ENCODE data around the gene GORAB. TPM values are rescaled to one million over a fixed set of nuclear protein-coding genes. Genes with fewer than 3 reads are reported as not detected.

The GORAB gene
- total and polyA plus RNA-seq, 9 of the 15 experiments (the other 6 are each of a cell fraction or from before 2014, with no cell fraction given), result 4.4 to 12.9 (median 8.9) TPM

- TF ChIP-seq PRMT5 (CRISPR knock-in tag; IDR thresholded peaks at IDR 0.05), result no peak
- TF ChIP-seq LEF1 (IDR thresholded peaks at IDR 0.05), result no peak
- TF ChIP-seq, protein P1, sequence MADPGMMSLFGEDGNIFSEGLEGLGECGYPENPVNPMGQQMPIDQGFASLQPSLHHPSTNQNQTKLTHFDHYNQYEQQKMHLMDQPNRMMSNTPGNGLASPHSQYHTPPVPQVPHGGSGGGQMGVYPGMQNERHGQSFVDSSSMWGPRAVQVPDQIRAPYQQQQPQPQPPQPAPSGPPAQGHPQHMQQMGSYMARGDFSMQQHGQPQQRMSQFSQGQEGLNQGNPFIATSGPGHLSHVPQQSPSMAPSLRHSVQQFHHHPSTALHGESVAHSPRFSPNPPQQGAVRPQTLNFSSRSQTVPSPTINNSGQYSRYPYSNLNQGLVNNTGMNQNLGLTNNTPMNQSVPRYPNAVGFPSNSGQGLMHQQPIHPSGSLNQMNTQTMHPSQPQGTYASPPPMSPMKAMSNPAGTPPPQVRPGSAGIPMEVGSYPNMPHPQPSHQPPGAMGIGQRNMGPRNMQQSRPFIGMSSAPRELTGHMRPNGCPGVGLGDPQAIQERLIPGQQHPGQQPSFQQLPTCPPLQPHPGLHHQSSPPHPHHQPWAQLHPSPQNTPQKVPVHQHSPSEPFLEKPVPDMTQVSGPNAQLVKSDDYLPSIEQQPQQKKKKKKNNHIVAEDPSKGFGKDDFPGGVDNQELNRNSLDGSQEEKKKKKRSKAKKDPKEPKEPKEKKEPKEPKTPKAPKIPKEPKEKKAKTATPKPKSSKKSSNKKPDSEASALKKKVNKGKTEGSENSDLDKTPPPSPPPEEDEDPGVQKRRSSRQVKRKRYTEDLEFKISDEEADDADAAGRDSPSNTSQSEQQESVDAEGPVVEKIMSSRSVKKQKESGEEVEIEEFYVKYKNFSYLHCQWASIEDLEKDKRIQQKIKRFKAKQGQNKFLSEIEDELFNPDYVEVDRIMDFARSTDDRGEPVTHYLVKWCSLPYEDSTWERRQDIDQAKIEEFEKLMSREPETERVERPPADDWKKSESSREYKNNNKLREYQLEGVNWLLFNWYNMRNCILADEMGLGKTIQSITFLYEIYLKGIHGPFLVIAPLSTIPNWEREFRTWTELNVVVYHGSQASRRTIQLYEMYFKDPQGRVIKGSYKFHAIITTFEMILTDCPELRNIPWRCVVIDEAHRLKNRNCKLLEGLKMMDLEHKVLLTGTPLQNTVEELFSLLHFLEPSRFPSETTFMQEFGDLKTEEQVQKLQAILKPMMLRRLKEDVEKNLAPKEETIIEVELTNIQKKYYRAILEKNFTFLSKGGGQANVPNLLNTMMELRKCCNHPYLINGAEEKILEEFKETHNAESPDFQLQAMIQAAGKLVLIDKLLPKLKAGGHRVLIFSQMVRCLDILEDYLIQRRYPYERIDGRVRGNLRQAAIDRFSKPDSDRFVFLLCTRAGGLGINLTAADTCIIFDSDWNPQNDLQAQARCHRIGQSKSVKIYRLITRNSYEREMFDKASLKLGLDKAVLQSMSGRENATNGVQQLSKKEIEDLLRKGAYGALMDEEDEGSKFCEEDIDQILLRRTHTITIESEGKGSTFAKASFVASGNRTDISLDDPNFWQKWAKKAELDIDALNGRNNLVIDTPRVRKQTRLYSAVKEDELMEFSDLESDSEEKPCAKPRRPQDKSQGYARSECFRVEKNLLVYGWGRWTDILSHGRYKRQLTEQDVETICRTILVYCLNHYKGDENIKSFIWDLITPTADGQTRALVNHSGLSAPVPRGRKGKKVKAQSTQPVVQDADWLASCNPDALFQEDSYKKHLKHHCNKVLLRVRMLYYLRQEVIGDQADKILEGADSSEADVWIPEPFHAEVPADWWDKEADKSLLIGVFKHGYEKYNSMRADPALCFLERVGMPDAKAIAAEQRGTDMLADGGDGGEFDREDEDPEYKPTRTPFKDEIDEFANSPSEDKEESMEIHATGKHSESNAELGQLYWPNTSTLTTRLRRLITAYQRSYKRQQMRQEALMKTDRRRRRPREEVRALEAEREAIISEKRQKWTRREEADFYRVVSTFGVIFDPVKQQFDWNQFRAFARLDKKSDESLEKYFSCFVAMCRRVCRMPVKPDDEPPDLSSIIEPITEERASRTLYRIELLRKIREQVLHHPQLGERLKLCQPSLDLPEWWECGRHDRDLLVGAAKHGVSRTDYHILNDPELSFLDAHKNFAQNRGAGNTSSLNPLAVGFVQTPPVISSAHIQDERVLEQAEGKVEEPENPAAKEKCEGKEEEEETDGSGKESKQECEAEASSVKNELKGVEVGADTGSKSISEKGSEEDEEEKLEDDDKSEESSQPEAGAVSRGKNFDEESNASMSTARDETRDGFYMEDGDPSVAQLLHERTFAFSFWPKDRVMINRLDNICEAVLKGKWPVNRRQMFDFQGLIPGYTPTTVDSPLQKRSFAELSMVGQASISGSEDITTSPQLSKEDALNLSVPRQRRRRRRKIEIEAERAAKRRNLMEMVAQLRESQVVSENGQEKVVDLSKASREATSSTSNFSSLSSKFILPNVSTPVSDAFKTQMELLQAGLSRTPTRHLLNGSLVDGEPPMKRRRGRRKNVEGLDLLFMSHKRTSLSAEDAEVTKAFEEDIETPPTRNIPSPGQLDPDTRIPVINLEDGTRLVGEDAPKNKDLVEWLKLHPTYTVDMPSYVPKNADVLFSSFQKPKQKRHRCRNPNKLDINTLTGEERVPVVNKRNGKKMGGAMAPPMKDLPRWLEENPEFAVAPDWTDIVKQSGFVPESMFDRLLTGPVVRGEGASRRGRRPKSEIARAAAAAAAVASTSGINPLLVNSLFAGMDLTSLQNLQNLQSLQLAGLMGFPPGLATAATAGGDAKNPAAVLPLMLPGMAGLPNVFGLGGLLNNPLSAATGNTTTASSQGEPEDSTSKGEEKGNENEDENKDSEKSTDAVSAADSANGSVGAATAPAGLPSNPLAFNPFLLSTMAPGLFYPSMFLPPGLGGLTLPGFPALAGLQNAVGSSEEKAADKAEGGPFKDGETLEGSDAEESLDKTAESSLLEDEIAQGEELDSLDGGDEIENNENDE (IDR thresholded peaks at IDR 0.05; ENCODE audit: low read depth, low read length), result no peak
Observed at GRCh38 chr1:170558731-170559130, 26.8 kb downstream of the GORAB start (continued).

All from K562 (cell line).